NCI-H2227 treated with DMSO at 0.1 percent for 48 hours (cell line): Measurements from ENCODE around the gene NPNT.
"Not testable (repeated sequence)": the region's sequence is repeated elsewhere in the genome, so short reads cannot be mapped to it uniquely, and the experiment has no call there.

Source experiments
- DNase-seq: peaks from one replicate; lab custom pipeline; 2025; lab: John Stamatoyannopoulos, UW

Gene NPNT, protein sequence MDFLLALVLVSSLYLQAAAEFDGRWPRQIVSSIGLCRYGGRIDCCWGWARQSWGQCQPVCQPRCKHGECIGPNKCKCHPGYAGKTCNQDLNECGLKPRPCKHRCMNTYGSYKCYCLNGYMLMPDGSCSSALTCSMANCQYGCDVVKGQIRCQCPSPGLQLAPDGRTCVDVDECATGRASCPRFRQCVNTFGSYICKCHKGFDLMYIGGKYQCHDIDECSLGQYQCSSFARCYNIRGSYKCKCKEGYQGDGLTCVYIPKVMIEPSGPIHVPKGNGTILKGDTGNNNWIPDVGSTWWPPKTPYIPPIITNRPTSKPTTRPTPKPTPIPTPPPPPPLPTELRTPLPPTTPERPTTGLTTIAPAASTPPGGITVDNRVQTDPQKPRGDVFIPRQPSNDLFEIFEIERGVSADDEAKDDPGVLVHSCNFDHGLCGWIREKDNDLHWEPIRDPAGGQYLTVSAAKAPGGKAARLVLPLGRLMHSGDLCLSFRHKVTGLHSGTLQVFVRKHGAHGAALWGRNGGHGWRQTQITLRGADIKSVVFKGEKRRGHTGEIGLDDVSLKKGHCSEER

GRCh38 chr4:105894660-105895582, at the start of gene NPNT:
Gene NPNT, plus strand, starts transcription at chr4:105895471. Its CDS starts 182 bp downstream, at chr4:105895653.
- DNase-seq: no peak

DNA sequence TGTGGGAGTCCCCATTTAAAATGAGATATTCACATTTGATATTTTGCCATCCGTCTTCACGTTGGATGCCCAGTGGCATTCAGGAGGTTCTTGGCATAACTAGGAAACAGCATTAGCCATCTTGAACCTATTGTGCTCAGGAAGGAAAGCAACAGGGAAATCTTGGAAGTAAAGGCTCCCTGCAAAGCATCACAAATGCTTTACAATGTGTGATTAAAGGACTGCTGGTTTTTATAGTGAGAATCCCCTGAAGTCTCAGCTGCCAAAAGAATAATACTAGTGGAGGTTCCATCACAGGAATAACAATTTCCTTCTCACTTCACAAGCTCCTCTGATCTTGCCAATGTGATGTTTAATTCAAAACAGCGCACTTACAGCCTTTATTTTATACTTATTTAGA, 49.7 kb upstream of the NPNT start:
- DNase-seq: no peak

DNA sequence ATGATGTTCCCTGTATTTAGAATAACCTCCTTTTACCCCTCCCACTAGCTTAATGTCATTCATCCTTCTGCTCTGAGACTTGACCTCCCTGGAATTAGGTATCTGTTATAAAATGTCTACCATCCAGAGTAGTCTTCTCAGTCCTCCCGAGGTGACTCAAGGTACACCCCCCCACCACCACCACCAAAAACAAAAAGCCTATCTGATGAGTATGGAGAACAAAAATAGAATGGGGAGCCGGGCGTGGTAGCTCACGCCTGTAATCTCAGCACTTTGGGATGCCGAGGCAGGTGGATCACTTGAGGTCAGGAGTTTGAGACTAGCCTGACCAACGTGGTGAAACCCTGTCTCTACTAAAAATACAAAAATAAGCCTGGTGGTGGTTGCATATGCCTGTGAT, 46.9 kb upstream of the NPNT start:
- not testable (repeated sequence) for DNase-seq

GRCh38 chr4:105851196-105851595, 44.1 kb upstream of the NPNT start:
- DNase-seq: no peak

DNA sequence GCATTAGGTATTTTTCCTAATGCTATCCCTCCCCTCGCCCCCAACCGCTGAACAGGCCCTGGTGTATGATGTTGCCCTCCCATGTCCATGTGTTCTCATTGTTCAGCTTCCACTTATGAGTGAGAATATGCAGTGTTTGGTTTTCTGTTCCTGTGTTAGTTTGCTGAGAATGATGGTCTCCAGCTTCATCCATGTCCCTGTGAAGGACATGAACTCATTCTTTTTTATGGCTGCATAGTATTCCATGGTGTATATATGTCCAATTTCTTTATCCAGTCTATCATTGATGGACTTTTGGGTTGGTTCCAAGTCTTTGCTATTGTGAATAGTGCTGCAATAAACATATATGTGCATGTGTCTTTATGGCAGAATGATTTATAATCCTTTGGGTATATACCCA, 43.0 kb upstream of the NPNT start:
- not testable (repeated sequence) for DNase-seq

DNA sequence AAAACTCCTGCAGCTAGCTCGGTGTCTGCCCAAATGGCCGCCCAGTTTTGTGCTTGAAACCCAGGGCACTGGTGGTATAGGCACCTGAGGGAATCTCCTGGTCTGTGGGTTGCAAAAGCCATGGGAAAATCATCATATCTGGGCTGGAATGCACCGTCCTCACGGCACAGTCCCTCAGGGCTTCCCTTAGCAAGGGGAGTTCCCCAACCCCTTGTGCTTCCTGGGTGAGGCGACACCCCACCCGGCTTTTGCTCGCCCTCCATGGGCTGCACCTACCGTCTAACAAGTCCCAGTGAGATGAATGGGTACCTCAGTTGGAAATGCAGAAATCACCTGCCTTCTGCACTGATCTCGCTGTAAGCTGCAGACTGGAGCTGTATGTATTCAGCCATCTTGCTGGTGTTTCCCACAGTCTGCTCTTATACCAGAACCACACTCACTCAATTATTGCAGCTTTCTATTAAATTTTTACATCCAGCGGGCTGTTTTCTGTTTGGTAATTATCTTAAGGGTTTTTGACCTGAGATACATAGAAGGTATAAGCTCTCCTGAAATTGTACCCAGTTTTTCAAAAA, 36.7 kb upstream of the NPNT start:
- no peak for DNase-seq

DNA sequence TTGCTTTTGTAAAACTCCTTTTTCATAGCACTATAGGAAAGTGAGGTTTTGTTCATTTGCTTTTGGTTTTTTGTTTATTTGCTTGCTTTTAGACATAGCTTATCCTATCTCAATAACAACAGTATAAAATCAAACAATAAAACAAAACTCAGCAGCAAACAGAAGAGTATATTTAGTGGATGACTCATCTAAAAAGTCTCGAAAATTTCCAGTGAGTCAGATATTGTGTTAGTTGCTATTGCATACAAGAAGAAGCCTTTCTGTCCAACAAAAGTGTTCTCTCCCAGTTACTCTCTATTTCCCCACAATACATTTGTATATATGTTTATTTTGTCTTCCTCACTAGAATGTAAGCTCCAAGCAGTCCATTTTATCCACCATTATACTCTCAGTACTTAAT, 36.0 kb upstream of the NPNT start:
- DNase-seq: no peak

DNA sequence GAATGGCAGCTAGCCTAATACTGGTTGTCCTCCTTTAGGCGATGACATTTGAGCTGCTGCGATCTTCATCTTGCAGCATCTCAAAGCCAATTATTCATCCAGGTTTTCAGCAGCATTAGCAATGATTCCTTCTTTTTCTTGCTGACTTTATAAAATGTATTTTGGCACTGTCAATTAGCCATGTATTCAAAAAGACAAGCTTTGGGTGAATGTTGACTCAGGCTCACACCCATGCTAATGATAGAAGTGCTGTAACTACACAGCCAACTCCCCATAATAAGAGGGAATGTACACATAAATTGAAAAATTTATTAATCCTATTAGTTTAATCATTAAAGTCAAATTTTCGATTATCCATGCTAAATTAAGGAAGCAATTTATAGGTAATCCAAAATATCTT, 24.3 kb upstream of the NPNT start:
- DNase-seq: no peak

DNA sequence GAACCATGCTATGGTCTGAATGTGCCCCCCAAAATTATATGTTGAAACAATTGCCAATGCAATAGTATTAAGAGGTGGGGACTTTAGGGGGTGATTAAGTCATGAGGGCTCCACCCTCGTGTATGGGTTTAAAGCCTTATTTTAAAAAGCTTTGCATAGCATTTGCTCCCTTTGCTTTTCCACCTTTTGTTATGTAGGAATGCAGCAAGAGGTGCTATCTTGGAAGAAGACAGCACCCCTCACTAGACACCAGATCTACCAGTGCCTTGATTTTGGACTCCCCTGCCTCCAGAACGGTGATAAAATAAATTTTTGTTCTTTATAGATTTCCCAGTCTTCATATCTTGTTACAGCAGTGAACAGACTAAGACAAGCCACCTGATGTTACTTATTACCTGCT, 23.3 kb upstream of the NPNT start:
- DNase-seq: no peak

DNA sequence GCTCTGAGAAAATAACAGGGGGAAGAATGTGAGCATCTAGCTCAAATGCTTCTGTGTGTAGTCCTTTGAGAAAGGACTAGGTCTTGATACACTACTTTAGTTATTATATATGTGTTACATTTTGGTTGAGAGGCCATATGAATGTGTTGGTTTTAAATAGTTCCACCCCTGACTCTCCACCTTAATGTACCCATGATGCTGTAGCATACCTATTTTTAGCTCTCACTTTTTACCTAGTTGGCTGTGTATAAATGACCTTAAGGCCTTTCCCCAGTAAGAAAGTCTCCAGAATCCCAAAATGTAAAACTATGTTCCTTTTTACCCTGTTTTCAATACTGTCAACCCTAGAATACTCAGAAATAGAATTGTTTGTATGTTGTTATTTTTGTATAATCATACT, 20.0 kb upstream of the NPNT start:
- no peak for DNase-seq

- DNase-seq: no peak
Measured at GRCh38 chr4:105878668-105879067, 16.6 kb upstream of the NPNT start.

- no peak for DNase-seq
Measured at GRCh38 chr4:105887508-105887907, 7.8 kb upstream of the NPNT start.

- DNase-seq: no peak
Measured at GRCh38 chr4:105895583-105896460, 551 bp downstream of the NPNT start.

DNA sequence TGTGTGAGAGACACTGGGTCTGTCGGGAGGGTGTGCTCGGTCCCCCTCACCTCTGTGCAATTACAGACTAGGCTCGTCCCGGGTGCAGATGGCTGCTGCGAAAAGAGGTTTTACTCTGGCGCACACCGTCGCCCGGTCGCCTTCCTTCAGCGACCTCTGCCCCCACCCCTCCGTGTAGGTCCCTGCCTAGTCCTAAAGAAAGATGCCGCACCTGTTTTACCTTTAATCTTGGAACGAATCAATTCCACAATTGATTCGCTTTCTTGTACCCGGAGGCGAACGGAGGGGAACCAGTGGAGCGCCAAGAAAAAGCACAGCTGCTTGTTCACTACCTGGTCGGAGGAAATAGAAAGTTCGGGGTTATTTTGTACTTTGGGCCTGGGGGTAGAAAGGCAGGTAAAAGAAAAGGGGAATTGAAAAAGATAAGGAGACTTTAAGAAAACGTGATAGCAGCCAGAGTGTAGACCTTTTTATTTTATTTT, 1.2 kb downstream of the NPNT start:
- DNase-seq: no peak

DNA sequence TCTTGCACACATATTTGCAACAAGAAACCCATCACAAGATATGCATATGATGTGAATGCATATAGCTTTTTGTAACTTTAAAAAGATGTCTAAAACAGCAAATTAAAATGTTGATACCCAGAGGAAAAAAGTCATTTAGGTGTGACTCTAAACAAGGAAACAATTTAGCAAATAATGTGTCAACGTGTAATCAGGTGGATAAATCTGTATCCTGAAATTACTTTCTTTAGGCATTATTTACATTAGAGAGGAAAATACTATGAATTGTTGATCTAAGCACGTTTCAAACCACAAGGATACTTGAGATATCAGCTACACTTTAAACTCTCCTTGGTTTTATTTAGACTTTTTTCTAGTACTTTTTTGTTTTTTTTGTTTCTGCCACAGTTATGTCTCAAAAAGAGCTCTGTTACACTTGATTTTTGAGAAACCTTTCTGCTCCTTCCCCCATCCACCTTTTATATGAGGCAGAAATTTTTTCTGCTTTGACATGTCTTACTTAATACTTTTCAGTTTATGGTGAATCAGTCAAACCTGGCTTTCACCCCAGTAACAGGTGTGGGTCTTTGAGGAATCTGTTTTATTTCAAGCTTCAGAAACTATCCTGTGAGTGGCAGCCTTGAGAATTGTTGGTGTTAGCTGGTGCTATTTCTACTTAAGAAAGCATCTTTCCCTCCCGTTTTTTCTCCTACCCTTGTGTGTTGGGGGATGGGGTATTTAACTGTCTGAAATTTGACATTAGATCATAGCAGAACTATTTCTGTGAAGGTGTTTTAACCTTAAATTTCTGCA, 1.9 kb downstream of the NPNT start:
- no peak for DNase-seq

GRCh38 chr4:105900541-105900940, 5.3 kb downstream of the NPNT start:
- no peak for DNase-seq

DNA sequence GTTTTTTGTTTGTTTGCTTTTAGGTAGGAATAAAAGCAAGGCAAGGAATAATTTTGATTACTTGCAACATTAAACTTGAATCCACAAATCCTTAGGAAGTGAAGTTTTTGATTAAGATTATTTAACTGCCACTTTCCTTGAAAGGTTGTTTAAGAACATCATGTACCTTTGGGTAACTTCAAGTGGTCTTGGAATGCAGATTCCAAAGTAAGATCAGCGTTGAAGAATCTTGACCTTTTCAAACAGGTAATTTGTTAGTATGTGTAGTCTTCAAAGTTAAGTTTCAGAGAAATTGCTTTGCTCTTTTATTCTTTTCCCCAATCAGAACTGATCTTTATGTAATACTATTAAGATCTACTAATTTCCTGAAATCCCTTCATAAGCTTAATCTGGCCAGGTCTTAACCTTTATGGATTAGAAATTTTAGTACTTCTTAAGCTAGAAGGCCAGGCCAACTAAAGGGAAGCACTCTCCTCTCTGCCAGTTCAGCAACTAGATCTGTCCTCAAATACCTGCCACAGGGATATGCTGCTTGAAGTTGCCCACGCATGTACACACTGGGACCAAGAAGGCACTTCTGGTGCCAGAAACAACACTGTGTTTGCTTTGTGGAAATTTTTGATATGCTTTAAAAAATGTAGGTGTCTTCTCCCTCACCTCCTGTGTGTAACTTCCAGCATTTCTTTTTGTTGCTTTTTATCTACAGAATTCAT, 7.4 kb downstream of the NPNT start:
- no peak for DNase-seq

DNA sequence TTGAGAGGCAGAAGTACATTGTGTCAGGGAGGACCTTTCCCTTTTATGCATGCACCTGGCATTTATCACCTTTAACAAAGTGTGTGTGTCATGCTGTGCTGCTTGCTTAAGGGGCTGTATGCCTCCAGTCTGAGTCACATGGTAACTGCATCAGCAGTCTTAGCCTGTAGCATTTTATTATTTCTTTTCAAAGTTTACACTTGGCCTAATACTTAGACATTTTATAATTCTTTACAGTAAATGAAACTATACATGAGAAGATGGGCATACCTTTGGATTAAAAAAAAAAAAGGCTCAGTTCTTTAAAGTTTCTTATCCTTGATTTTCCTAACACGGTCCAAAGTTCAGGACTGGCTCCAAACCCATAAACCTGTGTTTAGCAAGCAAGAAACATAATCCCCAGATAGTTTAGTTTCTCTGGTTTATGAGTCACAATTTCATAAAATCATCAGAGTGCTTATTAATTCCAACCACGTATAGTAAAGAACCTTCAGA, 14.6 kb downstream of the NPNT start:
- DNase-seq: no peak

DNA sequence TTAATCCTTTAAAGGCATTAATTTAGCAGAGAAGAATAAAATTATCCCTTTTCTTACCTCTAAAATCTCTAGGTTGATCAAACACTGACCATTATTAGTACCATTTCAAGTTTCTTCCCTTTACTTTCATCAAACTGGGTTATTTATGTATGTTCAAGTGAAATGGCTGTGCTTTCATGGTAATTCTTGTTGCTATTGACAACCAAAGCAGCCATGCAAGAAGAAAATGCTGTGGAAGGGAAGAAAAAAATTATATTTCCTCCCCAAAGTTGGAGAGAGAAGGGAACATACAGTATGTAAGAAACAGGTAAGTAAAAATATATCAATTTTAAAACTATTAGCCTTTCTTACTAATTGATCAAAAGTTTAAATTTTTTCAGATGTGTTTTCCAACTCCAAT, 16.2 kb downstream of the NPNT start:
- no peak for DNase-seq

GRCh38 chr4:105912633-105913032, 17.4 kb downstream of the NPNT start:
- DNase-seq: no peak
